ENCODE results near the gene SPAG16.
"Not testable (repeated sequence)": the region's sequence is repeated elsewhere in the genome, so short reads cannot be mapped to it uniquely, and the experiment has no call there.

DNA sequence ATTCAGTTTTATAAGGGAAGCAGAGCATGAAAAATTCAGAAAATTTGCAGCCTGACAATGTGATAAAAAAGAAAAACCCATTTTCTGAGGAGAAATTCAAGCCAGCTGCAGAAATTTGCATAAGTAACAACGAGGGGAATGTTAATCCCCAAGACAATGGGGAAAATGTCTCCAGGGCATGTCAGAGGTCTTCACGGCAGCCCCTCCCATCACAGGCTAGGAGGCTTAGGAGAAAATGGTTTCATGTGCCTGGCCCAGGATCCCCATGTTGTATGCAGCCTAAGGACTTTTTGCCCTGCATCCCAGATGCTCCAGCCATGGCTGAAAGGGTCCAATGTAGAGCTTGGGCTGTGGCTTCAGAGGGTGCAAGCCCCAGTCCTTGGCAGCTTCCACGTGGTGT is 714.7 kb downstream of the SPAG16 start:
- TF ChIP-seq, protein P1, sequence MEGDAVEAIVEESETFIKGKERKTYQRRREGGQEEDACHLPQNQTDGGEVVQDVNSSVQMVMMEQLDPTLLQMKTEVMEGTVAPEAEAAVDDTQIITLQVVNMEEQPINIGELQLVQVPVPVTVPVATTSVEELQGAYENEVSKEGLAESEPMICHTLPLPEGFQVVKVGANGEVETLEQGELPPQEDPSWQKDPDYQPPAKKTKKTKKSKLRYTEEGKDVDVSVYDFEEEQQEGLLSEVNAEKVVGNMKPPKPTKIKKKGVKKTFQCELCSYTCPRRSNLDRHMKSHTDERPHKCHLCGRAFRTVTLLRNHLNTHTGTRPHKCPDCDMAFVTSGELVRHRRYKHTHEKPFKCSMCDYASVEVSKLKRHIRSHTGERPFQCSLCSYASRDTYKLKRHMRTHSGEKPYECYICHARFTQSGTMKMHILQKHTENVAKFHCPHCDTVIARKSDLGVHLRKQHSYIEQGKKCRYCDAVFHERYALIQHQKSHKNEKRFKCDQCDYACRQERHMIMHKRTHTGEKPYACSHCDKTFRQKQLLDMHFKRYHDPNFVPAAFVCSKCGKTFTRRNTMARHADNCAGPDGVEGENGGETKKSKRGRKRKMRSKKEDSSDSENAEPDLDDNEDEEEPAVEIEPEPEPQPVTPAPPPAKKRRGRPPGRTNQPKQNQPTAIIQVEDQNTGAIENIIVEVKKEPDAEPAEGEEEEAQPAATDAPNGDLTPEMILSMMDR (IDR thresholded peaks at IDR 0.05), result not testable (repeated sequence)
- TF ChIP-seq POLR2A (IDR thresholded peaks at IDR 0.05), result not testable (repeated sequence)

Data from breast epithelium (tissue), 3 donors.